Neural progenitor cell (in vitro differentiated cells): ENCODE measurements around the gene AGK. TPM values are rescaled to one million over a fixed set of nuclear protein-coding genes. Genes with fewer than 3 reads are reported as not detected.

Experiments
- DNase-seq: peaks from one replicate; pipeline ENCODE4 v3.0.0-alpha.2; 2016; ENCODE audit warnings: low spot score
- H2AFZ ChIP-seq: fragments of 200-600 bp; sonication (generic); replicated peaks from 2 replicates; pipeline ENCODE4 v1.6.1; 2016; ENCODE audit warnings: antibody characterized with exemption
- H3F3A ChIP-seq: fragments of 200-600 bp; sonication (generic); 2 replicates; pipeline ENCODE4 v1.6.1; 2016; ENCODE audit warnings: antibody characterized with exemption, low read depth
- H3K27ac ChIP-seq: fragments of 200-600 bp; sonication (generic); 2 replicates; pipeline ENCODE4 v1.5.1; 2016; ENCODE audit warnings: mild to moderate bottlenecking
- H3K27me3 ChIP-seq: fragments of 200-600 bp; sonication (generic); 2 replicates; pipeline ENCODE4 v1.6.1; 2016; ENCODE audit warnings: mild to moderate bottlenecking, moderate library complexity
- H3K36me3 ChIP-seq: fragments of 200-600 bp; sonication (generic); 2 replicates; pipeline ENCODE4 v1.5.1; 2016
- H3K4me1 ChIP-seq: fragments of 200-600 bp; sonication (generic); 2 replicates; pipeline ENCODE4 v1.6.1; 2016; ENCODE audit warnings: mixed run types
- H3K4me2 ChIP-seq: fragments of 200-600 bp; sonication (generic); 2 replicates; pipeline ENCODE4 v1.6.1; 2016
- H3K4me3 ChIP-seq: fragments of 200-600 bp; sonication (generic); 2 replicates; pipeline ENCODE4 v1.5.1; 2016
- H3K79me2 ChIP-seq: fragments of 200-600 bp; sonication (generic); 2 replicates; pipeline ENCODE4 v1.6.1; 2016; ENCODE audit warnings: low read depth
- H3K9ac ChIP-seq: fragments of 200-600 bp; sonication (generic); 2 replicates; pipeline ENCODE4 v1.6.1; 2016
- H3K9me3 ChIP-seq: fragments of 200-600 bp; sonication (generic); 2 replicates; pipeline ENCODE4 v1.5.1; 2016; ENCODE audit warnings: low read depth
- H4K20me1 ChIP-seq: fragments of 200-600 bp; sonication (generic); 2 replicates; pipeline ENCODE4 v1.6.1; 2016; ENCODE audit warnings: low read depth
- H3K27ac Mint-ChIP-seq: 3 replicates; pipeline ENCODE4 v1.8.0; 2021; ENCODE audit warnings: mixed read lengths
- H3K27me3 Mint-ChIP-seq: 2 replicates; pipeline ENCODE4 v1.8.0; 2022; ENCODE audit warnings: low read depth, mild to moderate bottlenecking, inconsistent platforms, moderate library complexity, mixed read lengths; ENCODE audit not compliant: insufficient read depth
- H3K36me3 Mint-ChIP-seq: 3 replicates; pipeline ENCODE4 v1.8.0; 2021; ENCODE audit warnings: mixed read lengths
- H3K4me1 Mint-ChIP-seq: 3 replicates; pipeline ENCODE4 v1.8.0; 2021; ENCODE audit warnings: mixed read lengths
- H3K4me3 Mint-ChIP-seq: 3 replicates; pipeline ENCODE4 v1.8.0; 2021; ENCODE audit warnings: mild to moderate bottlenecking, moderate library complexity, mixed read lengths
- H3K9me3 Mint-ChIP-seq: 3 replicates; pipeline ENCODE4 v1.8.0; 2020; ENCODE audit warnings: mixed read lengths
- EZH2 ChIP-seq: fragments of 200-600 bp; sonication (generic); IDR thresholded peaks from 2 replicates; pipeline ENCODE4 v1.6.1; 2017; ENCODE audit warnings: antibody characterized with exemption, mild to moderate bottlenecking, moderate library complexity
- EZH2phosphoT487 ChIP-seq: fragments of 200-600 bp; sonication (generic); IDR thresholded peaks from 2 replicates; pipeline ENCODE4 v1.6.1; 2017; ENCODE audit warnings: antibody characterized with exemption
- total RNA-seq: library from RNA; depleted of rRNA; stranded (reverse); fragments of >200 nt; gene quantifications from 2 replicates; pipeline ENCODE4 v1.2.3, GENCODE V29; 2015; ENCODE audit warnings: low replicate concordance
- TF ChIP-seq, protein P1 (sequence below): fragments of 200-600 bp; sonication (generic); IDR thresholded peaks from 2 replicates; pipeline ENCODE4 v1.5.1; 2017; ENCODE audit warnings: antibody characterized with exemption, mild to moderate bottlenecking

The AGK gene
- total RNA-seq, 1 donor from 2014 or later = 42.6 TPM

DNA sequence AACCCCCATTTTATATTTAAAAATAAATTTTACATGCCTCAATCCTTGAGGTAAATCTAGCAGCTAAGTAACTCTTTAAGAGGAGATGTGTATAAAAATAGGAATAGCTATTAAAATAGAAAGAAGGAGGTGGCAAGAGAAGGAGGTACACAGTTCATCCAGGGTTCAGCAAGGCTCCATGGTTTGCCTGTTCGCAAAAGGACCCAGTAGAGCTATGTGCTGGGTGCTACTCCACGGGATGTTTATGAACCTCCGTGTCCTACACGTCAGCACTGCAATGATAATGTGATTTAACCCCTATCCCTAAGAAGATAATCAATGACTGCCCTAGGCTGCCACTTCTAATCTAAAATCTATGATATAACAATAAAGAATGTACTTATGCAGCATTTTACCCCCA, 151.7 kb downstream of the AGK start:
- H3K36me3 Mint-ChIP-seq = no peaks in the 10 kb centered on the region
- H3K27ac Mint-ChIP-seq = no peak overlapping the region
- peaks cover 37% of the 10 kb centered on the region for H3K4me1 Mint-ChIP-seq
- DNase-seq = no peak
- Histone ChIP-seq H3K9me3 (no peaks in the 10 kb centered on the region), H3K9ac (no peak overlapping the region), H4K20me1 (peaks cover 19% of the 10 kb centered on the region), H3K27ac (no peak overlapping the region), H2AFZ (no peak overlapping the region), H3K4me1 (peaks cover 30% of the 10 kb centered on the region), H3K4me2 (no peak overlapping the region), H3F3A (peaks cover 12% of the 10 kb centered on the region), H3K27me3 (peaks cover 31% of the 10 kb centered on the region), H3K36me3 (no peaks in the 10 kb centered on the region), H3K79me2 (peaks cover 7% of the 10 kb centered on the region), H3K4me3 (no peak overlapping the region)
- no peak for TF ChIP-seq EZH2phosphoT487
- no peak for TF ChIP-seq EZH2
- TF ChIP-seq, protein P1, sequence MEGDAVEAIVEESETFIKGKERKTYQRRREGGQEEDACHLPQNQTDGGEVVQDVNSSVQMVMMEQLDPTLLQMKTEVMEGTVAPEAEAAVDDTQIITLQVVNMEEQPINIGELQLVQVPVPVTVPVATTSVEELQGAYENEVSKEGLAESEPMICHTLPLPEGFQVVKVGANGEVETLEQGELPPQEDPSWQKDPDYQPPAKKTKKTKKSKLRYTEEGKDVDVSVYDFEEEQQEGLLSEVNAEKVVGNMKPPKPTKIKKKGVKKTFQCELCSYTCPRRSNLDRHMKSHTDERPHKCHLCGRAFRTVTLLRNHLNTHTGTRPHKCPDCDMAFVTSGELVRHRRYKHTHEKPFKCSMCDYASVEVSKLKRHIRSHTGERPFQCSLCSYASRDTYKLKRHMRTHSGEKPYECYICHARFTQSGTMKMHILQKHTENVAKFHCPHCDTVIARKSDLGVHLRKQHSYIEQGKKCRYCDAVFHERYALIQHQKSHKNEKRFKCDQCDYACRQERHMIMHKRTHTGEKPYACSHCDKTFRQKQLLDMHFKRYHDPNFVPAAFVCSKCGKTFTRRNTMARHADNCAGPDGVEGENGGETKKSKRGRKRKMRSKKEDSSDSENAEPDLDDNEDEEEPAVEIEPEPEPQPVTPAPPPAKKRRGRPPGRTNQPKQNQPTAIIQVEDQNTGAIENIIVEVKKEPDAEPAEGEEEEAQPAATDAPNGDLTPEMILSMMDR = no peak
- peaks cover 2% of the 10 kb centered on the region for H3K27me3 Mint-ChIP-seq
- H3K4me3 Mint-ChIP-seq = peak overlapping the region; percentile 88
- no peaks in the 10 kb centered on the region for H3K9me3 Mint-ChIP-seq

DNA sequence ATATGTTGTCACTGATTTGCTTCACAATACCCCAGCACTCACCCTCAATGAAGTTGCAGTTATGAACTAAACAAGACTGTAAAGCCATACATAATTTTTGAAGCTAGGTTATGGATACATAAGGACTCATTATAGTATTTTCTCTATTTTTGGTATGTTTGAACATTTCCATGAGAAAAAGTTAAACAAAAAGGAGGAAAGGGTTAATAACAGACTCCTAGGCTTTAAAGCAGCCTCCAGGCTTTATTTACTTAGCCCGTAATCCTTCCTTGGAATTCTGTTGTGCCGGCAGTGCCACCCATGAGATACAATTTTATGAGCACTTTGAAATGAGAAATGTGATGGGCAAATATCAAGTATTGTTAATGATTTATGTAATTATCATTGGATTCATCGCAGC, 152.9 kb downstream of the AGK start:
- no peak overlapping the region for H3K27ac ChIP-seq
- TF ChIP-seq EZH2 (no peak), EZH2phosphoT487 (no peak)
- TF ChIP-seq, protein P1 = no peak
- Mint-ChIP-seq H3K27ac (no peak overlapping the region), H3K4me1 (peaks cover 30% of the 10 kb centered on the region), H3K4me3 (no peak overlapping the region), H3K27me3 (peaks cover 2% of the 10 kb centered on the region), H3K9me3 (no peaks in the 10 kb centered on the region), H3K36me3 (no peaks in the 10 kb centered on the region)
- no peak overlapping the region for H3K9ac ChIP-seq
- peaks cover 30% of the 10 kb centered on the region for H3K4me1 ChIP-seq
- peaks cover 12% of the 10 kb centered on the region for H3F3A ChIP-seq
- peak overlapping the region; percentile 48 for H3K4me2 ChIP-seq
- DNase-seq = no peak
- H2AFZ ChIP-seq = no peak overlapping the region
- no peak overlapping the region for H3K4me3 ChIP-seq
- no peaks in the 10 kb centered on the region for H3K36me3 ChIP-seq
- H3K79me2 ChIP-seq = peaks cover 7% of the 10 kb centered on the region
- H3K27me3 ChIP-seq = peaks cover 31% of the 10 kb centered on the region
- peaks cover 13% of the 10 kb centered on the region for H4K20me1 ChIP-seq
- H3K9me3 ChIP-seq = no peaks in the 10 kb centered on the region

DNA sequence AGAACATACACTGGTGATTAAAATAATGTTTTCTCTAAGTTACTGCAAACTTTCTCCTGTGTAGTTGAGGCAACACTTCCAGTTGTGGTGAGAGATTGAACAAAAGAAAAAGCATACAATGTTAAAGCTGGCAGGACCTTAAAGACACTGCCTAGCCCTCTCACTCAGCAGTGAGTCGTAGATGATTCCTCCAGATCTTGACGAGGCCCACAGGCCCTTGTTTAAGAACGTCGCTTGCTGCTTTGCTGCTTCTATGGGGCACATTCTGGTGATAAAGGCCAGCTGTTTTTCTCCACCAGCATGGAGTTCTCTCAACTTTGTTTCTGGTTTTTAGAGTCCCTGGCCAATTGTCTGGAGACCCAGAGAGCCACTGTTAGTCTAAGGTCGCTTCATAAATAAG, 153.5 kb downstream of the AGK start:
- peaks cover 30% of the 10 kb centered on the region for H3K4me1 ChIP-seq
- H3K27ac ChIP-seq = no peak overlapping the region
- H3F3A ChIP-seq = peaks cover 12% of the 10 kb centered on the region
- peaks cover 31% of the 10 kb centered on the region for H3K27me3 ChIP-seq
- no peak for DNase-seq
- no peaks in the 10 kb centered on the region for H3K9me3 ChIP-seq
- H3K4me1 Mint-ChIP-seq = peaks cover 26% of the 10 kb centered on the region
- peaks cover 7% of the 10 kb centered on the region for H3K79me2 ChIP-seq
- H4K20me1 ChIP-seq = peaks cover 13% of the 10 kb centered on the region
- H3K36me3 ChIP-seq = no peaks in the 10 kb centered on the region
- H3K27me3 Mint-ChIP-seq = peaks cover 2% of the 10 kb centered on the region
- H2AFZ ChIP-seq = peak overlapping the region; percentile 19
- H3K4me3 ChIP-seq = no peak overlapping the region
- TF ChIP-seq, protein P1 = no peak
- no peak for TF ChIP-seq EZH2phosphoT487
- TF ChIP-seq EZH2 = no peak
- H3K4me3 Mint-ChIP-seq = peak overlapping the region; percentile 33
- H3K9me3 Mint-ChIP-seq = no peaks in the 10 kb centered on the region
- H3K27ac Mint-ChIP-seq = no peak overlapping the region
- H3K9ac ChIP-seq = no peak overlapping the region
- no peaks in the 10 kb centered on the region for H3K36me3 Mint-ChIP-seq
- peak overlapping the region; percentile 48 for H3K4me2 ChIP-seq

Other genes starting within 250 kb of the AGK start
- gene DENND11, start 150.8 kb downstream of the AGK start, total RNA-seq = 19.7 and 23.5 TPM in 2 replicates
- 0.12 TPM in 1 of 2 replicates, not detected in the other for gene WEE2, start 156.9 kb downstream of the AGK start, total RNA-seq
- 219 and 402 TPM in 2 replicates for gene SSBP1, start 186.9 kb downstream of the AGK start, total RNA-seq
- gene TAS2R3, start 212.7 kb downstream of the AGK start, total RNA-seq = 1.2 and 2.2 TPM in 2 replicates
- gene TAS2R4, start 225.3 kb downstream of the AGK start, total RNA-seq = 2.2 and 2.8 TPM in 2 replicates
- gene TAS2R5, start 238.8 kb downstream of the AGK start, total RNA-seq = 3.9 and 4.7 TPM in 2 replicates